Measurements from ENCODE around the gene SERINC5.
"Not testable (repeated sequence)": the region's sequence is repeated elsewhere in the genome, so short reads cannot be mapped to it uniquely, and the experiment has no call there.

SERINC5 gene

DNA sequence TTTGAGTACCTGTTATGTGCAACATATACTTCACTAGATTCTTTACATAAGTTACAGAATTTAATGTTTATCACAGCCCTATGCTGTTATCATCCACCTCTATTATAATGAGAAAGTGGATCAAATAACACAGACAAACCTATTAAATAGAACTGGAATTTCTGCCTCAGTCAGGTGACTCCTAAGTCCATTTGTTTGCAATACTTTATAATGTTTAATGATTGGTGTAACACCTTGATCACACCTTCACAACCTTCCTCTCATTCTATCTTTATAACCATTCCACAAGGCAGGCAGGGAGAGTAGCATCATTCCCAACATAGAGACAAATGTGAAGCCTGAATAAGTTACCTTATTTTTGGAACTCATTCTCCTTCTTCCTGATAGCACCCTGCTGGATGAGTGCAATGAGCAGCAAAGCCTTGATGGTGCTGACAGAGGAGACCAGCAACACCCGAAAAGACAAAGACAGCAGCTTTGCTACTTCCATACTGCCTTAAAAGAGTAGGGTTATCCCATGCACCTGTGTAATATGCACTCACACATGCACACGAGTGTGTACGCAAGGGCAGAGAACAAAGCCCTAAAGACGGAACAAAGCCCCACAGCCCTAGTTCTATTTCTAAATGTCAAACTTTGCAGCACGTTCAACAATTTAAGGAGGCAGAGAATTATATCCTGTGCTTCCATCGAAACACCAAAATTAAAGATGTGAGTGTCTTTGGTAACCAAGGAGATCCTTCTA lies 30.5 kb downstream of the SERINC5 start:
- DNase-seq = no peak

DNA sequence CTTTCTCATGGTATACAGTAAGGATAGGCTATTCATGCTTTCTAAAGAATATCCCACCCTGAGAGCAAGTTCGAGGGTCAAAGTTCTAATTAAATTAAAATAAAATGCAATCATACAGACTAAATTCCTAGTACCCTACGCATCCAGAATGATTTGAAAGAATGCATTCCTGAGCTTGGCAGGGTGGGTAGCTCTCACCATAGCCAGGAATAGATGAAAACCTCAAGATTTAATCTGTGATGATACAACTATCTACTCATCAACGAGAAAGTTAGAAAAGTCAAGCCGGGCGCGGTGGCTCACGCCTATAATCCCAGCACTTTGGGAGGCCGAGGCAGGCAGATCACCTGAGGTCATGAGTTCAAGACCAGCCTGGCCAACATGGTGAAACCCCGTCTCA lies 32.3 kb downstream of the SERINC5 start:
- DNase-seq = no peak

DNA sequence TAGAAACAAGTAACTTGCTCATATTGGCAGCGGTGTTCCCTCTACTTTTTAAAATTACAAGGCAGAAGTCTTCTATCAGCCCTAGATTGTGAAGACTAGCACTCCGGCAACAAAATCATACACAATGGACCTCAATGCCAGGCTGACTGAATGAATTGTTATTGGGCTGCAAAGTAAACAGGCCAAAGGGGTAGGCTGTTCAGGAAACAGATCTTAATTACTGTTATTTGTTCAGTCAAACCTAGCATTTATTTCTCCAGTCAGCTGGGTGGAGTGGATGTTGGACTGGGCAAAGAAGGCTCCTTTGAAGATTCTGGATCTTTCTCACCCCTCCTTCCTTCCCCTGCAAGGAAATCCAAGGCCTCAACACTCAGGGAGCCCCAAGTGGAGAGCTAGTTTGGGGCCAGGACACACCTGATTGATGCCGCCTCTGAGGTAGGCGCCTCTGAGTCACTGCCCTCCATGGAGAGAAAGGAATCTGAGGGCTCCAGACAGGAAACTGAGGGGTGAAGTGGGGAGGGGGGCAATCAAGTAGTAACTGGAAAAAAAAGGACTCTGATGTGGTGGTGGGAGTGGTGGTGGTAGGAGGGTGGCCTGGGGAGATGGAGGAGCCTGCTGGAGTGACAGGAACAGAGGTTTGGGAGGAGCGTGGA lies 35.5 kb downstream of the SERINC5 start:
- DNase-seq = peak; percentile 19

- no peak for DNase-seq
Measured at GRCh38 chr5:80219391-80219790, 36.5 kb downstream of the SERINC5 start.

DNA sequence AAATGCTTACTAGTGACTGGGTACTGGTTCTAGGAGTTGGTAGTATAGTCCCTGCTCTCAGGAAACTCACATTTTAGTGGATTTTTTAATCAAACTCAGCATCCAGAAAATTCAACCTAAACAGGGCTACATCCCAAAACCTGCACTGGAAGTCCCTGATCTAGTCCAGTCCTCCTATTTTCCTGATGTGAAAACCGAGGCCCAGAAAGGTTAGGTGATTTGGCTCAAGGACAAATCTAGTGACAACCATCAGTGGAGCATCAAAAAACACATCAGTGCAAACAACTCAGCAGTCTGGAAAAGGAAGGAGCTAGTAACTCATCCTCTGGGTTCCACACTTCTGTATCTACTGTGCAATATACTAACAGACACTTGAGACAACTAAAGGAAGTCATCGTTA lies 38.2 kb downstream of the SERINC5 start:
- DNase-seq = no peak

- DNase-seq = peak; percentile 24
Measured at GRCh38 chr5:80216753-80217596, 38.9 kb downstream of the SERINC5 start.

DNA sequence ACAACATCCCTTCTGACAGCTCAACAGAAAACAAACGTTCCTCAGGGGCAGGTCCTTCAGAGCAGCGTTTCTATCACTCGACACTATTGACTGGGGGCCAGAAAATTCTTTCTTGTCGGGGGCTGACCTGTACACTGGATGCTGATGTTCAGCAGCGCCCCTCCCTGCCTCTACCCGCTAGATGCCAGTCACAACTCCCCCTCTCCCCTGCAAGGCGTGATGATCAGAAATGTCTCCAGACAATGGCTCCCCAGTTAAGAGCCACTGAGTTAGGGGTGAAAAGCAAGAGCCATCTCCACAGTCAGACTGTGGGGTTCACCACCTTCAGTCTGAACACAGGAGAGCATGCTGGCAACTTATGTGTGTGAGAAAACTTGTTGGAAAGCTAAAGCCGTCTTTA lies 39.8 kb downstream of the SERINC5 start:
- DNase-seq = no peak

DNA sequence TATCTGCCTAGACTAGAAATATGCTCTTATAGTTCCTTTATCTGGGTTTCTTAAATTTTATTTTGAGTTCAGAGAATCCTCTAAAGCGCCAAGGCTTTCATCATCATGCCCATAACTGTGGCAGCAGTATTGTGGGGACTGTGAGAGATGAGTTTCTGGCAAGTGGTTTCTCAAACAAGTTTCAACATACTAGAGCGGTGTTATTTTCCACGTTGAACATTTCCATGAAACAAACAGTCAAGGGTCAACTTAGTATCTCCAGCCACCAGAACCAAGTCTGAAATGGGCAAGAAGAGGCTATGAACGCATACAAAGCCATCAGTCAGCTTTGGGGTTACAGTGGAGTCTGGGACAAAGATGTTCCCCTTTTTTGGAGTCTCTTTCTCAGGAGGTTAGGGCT lies 40.3 kb downstream of the SERINC5 start:
- DNase-seq = no peak

DNA sequence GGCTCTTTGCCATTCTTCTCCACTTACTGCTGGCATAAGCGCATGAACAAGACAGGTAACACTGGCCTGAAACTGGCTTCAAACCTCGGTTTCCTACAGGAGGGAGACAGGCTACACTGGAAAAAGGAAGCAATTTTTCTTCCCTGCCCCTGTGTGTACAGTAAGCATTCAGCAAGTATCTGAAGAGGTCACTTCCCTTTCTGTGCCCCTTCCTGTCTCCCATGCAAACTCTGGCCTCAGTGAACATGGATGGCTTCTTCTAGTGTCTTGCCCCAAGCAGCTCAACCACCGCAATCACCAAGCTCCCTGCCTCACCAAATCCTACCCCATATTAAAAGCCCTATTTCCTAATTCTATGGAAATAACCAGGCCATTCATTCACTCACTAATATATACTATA lies 42.4 kb downstream of the SERINC5 start:
- DNase-seq = no peak

DNA sequence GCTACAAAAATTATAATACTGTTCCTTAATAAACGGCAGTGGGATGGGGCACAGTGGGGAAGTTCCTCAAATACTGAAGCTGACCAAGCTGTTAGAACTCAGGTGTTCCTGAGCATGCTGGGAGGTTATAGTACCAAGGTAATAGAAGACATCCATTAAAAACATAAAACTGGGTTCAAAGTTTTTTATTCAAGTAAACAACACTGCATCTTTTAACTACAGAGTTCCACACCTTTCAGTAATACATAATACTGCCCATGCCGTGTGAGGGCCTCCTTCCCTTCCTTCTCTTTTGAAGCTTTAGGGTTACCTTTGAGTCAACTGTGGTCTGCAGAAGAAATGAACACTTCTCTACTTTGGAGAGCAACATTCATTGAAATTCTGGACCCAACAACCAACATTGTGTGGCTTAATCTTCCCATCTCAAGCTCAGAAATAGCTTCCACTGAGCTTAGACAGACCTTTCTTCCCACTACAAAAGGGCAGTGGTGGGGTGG lies 43.6 kb downstream of the SERINC5 start:
- no peak for DNase-seq

DNA sequence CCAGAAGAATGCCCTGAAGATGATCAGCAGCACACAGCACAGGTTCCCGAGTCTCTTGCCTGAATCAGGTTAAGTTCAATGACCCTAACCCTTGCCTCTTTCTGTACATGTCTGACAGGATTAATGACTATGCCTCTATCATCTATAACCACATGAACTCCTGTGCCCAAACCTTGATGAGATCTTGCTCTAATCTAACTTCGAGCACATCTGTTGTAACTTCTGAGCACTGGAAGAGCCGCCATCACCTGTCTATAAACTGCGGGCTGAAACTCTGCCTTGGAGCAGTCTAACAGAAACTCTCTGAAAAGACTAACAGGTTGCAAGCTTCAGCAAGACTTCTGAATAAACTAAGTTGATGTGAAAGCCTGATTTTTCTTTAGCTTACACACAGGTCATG lies 44.5 kb downstream of the SERINC5 start:
- DNase-seq = no peak

- DNase-seq = no peak
Measured at GRCh38 chr5:80210014-80210413, 45.8 kb downstream of the SERINC5 start.

GRCh38 chr5:80208381-80208780 lies 47.5 kb downstream of the SERINC5 start:
- DNase-seq = no peak

DNA sequence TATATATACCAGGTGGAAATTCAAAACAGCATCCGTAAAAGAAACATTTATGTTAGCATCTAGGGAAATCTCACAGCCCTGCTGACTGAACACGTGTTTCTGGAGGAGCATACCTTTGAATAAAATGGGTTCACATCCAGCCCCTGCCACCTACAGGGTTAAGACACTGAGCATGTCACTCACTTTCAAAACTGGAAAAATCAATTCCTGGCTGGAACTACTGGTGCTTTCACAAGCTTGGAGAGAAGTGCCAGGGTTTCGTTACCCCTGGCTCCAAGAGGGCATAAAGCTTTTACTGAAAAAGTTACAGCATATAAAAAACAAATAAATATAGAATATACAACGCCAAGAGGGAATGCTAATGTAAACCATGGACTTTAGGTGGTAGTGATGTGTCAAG lies 48.0 kb downstream of the SERINC5 start:
- DNase-seq = no peak

- no peak for DNase-seq
Measured at GRCh38 chr5:80206282-80206681, 49.6 kb downstream of the SERINC5 start.

DNA sequence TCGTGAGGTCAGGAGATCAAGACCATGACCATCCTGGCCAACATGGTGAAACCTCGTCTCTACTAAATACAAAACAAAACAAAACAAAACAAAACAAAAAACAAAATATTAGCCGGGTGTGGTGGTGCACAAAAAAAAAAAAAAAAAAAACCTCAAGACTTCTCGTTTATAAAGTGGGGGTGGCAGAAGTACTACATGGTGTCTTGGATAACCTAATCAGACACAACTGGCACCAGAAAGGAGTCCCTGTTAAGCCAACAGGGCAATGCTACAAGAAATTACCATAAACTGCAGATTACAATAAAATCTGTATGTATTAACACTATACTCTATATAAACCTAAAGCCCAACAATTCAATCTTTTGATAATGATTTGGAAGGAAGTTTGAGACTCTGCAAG lies 50.0 kb downstream of the SERINC5 start:
- no peak for DNase-seq

- no peak for DNase-seq
Measured at GRCh38 chr5:80204808-80205614, 50.8 kb downstream of the SERINC5 start.

- DNase-seq = not testable (repeated sequence)
Measured at GRCh38 chr5:80201763-80202162, 54.1 kb downstream of the SERINC5 start.

- no peak for DNase-seq
Measured at GRCh38 chr5:80198920-80199319, 56.9 kb downstream of the SERINC5 start.

DNA sequence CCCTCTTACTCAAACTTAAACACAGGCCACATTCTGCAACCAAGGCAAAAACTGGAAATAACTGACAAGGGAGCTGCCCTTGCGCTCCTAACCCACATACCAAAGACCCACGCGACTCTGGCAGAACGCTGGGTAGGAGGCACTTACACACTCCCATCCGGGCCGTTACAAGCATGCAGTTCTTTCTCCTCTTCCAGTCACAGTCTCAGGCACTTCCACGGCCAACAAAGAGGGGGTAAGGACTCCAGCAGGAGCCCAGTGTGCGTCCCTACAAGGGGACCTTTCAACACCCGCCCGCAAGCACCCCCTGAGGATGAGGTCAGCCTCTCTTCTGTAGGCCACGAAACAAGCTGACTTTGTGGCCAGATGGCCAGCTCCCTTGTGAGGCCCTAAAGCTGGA lies 57.4 kb downstream of the SERINC5 start:
- no peak for DNase-seq

GRCh38 chr5:80195837-80196400 lies 59.9 kb downstream of the SERINC5 start:
- DNase-seq = no peak

DNA sequence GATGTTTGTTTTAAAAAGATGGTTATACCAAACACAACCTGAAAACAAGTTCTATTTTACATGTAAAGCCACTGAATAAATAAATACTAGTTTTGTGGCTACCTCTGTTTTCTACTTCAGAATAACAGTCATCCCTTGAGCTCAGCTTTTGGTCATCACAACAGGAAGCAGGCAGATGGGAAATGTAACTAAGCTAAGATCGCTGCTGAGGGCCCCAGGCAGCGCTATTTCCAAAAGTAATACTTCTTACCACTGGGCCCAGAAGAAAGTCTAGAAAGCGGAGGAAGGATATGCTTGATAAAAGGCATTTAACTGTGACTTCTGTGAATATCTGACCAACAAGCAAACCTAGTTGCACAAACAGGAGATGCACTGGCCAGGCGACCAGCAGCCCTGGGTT lies 61.4 kb downstream of the SERINC5 start:
- DNase-seq = no peak

All from activated CD8-positive, alpha-beta memory T cell treated with anti-CD3 and anti-CD28 coated beads, Interleukin-2, amount 50 U/mL, for 4 hours (primary cell).